OCI-LY1 (cell line): ENCODE measurements around the gene OR10J4.

Experiments used
- H2AFZ ChIP-seq: fragments of 200-600 bp; sonication (generic), shearing (Covaris generic); 2 replicates; pipeline ENCODE4 v1.6.0; 2014; ENCODE audit warnings: antibody characterized with exemption, mild to moderate bottlenecking, low read length
- H3F3A ChIP-seq: fragments of 200-600 bp; sonication (generic), shearing (Covaris generic); 2 replicates; pipeline ENCODE4 v1.6.0; 2014; ENCODE audit warnings: mild to moderate bottlenecking, antibody characterized with exemption, low read length, moderate library complexity; ENCODE audit not compliant: insufficient read depth
- H3K27ac ChIP-seq: fragments of 200-600 bp; sonication (generic); 2 replicates; pipeline ENCODE4 v1.5.1; 2014; ENCODE audit warnings: low read length, mixed run types, mild to moderate bottlenecking, low read depth; ENCODE audit not compliant: poor library complexity, severe bottlenecking
- H3K27me3 ChIP-seq: fragments of 200-600 bp; sonication (generic); 2 replicates; pipeline ENCODE4 v1.6.0; 2014; ENCODE audit warnings: antibody characterized with exemption, mild to moderate bottlenecking, low read length, moderate library complexity; ENCODE audit not compliant: insufficient read depth
- H3K36me3 ChIP-seq: fragments of 200-600 bp; sonication (generic); 2 replicates; pipeline ENCODE4 v1.6.1; 2014; ENCODE audit warnings: mild to moderate bottlenecking, antibody characterized with exemption, low read length, moderate library complexity, mixed read lengths; ENCODE audit not compliant: insufficient read depth
- H3K4me1 ChIP-seq: fragments of 200-600 bp; sonication (generic); 2 replicates; pipeline ENCODE4 v1.5.1; 2014; ENCODE audit warnings: mild to moderate bottlenecking, low read length, moderate library complexity; ENCODE audit not compliant: insufficient read depth, severe bottlenecking
- H3K4me2 ChIP-seq: fragments of 200-600 bp; sonication (generic), shearing (Covaris generic); 2 replicates; pipeline ENCODE4 v1.6.1; 2014; ENCODE audit warnings: low read length
- H3K4me3 ChIP-seq: fragments of 200-600 bp; sonication (generic); 2 replicates; pipeline ENCODE4 v1.5.1; 2014; ENCODE audit warnings: low read length, low read depth, mild to moderate bottlenecking, mixed read lengths; ENCODE audit not compliant: poor library complexity, severe bottlenecking
- H3K79me2 ChIP-seq: fragments of 200-600 bp; shearing (Covaris generic); 2 replicates; pipeline ENCODE4 v1.6.1; 2016; ENCODE audit warnings: mixed run types, low read length, mixed read lengths; ENCODE audit not compliant: insufficient read depth
- H3K9ac ChIP-seq: fragments of 200-600 bp; sonication (generic), shearing (Covaris generic); 2 replicates; pipeline ENCODE4 v1.6.1; 2014; ENCODE audit warnings: mild to moderate bottlenecking, low read length, mixed read lengths
- H3K9me2 ChIP-seq: fragments of 200-600 bp; sonication (generic), shearing (Covaris generic); 2 replicates; pipeline ENCODE4 v1.6.1; 2014; ENCODE audit warnings: low read depth, mild to moderate bottlenecking, low read length, mixed read lengths
- H3K9me3 ChIP-seq: fragments of 200-600 bp; shearing (Covaris generic); 2 replicates; pipeline ENCODE4 v1.6.1; 2014; ENCODE audit warnings: low read length, mixed read lengths
- H4K20me1 ChIP-seq: fragments of 200-600 bp; sonication (generic), shearing (Covaris generic); 2 replicates; pipeline ENCODE4 v1.6.0; 2016; ENCODE audit warnings: mild to moderate bottlenecking, low read length; ENCODE audit not compliant: insufficient read depth
- CTCF ChIP-seq: fragments of 200-600 bp; sonication (generic), shearing (Covaris generic); IDR thresholded peaks from 2 replicates; pipeline ENCODE4 v1.5.1; 2017; ENCODE audit warnings: mild to moderate bottlenecking, antibody characterized with exemption, low read length, moderate library complexity, mixed read lengths
- EZH2 ChIP-seq: fragments of 200-600 bp; sonication (generic), shearing (Covaris generic); IDR thresholded peaks from 2 replicates; pipeline ENCODE4 v1.8.0; 2017; ENCODE audit warnings: borderline replicate concordance, mixed run types, mild to moderate bottlenecking, antibody characterized with exemption, low read length, moderate library complexity, mixed read lengths

The OR10J4 gene

DNA sequence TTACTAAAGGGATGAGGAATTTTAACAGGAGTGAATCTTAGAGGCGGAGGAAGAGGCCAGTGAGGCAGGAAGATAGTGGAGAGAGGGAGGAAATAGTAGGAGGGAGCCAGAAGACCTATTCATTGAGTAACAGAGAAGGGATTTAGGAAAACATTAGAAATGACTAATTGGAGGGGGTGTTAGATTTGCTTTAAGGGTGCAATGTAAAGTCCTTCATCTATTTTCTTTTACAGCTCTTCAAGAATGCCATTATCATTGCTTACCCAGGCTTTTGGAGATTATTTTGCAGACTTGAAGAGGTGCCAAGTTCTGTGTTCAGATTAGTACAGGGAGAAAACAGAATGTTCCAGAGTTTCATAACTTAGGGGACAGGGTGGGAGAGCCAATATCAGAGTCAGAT, 41.3 kb downstream of the OR10J4 start:
- H3F3A ChIP-seq, result no peaks in the 10 kb centered on the region
- no peaks in the 10 kb centered on the region for H3K9me3 ChIP-seq
- H3K4me3 ChIP-seq, result no peak overlapping the region
- no peak overlapping the region for H3K9ac ChIP-seq
- TF ChIP-seq CTCF, result no peak
- no peak for TF ChIP-seq EZH2
- no peaks in the 10 kb centered on the region for H3K9me2 ChIP-seq
- no peaks in the 10 kb centered on the region for H4K20me1 ChIP-seq
- no peaks in the 10 kb centered on the region for H3K27me3 ChIP-seq
- no peak overlapping the region for H2AFZ ChIP-seq
- no peaks in the 10 kb centered on the region for H3K36me3 ChIP-seq
- H3K4me1 ChIP-seq, result no peaks in the 10 kb centered on the region
- H3K4me2 ChIP-seq, result no peak overlapping the region
- no peak overlapping the region for H3K27ac ChIP-seq
- H3K79me2 ChIP-seq, result no peaks in the 10 kb centered on the region

- TF ChIP-seq CTCF (no peak), EZH2 (no peak)
- Histone ChIP-seq H3K79me2 (no peaks in the 10 kb centered on the region), H3K4me3 (no peak overlapping the region), H3K9me2 (no peaks in the 10 kb centered on the region), H3K27ac (no peak overlapping the region), H3K27me3 (no peaks in the 10 kb centered on the region), H2AFZ (no peak overlapping the region), H3K9me3 (no peaks in the 10 kb centered on the region), H3F3A (no peaks in the 10 kb centered on the region), H3K4me1 (no peaks in the 10 kb centered on the region), H3K9ac (no peak overlapping the region), H3K4me2 (no peak overlapping the region), H4K20me1 (no peaks in the 10 kb centered on the region), H3K36me3 (no peaks in the 10 kb centered on the region)
Observed at GRCh38 chr1:159474926-159475325, 42.9 kb downstream of the OR10J4 start.
